Activated CD8-positive, alpha-beta memory T cell treated with anti-CD3 and anti-CD28 coated beads, Interleukin-2, amount 50 U/mL, for 4 hours (primary cell): ENCODE results near the gene RFPL2.
"Not testable (repeated sequence)": the region's sequence is repeated elsewhere in the genome, so short reads cannot be mapped to it uniquely, and the experiment has no call there.

Experiments
- DNase-seq: peaks from one replicate; pipeline ENCODE4 v3.0.0-alpha.2; 2020

The RFPL2 gene

GRCh38 chr22:32205974-32206773 is 1.3 kb upstream of the RFPL2 start:
- DNase-seq, result no peak

- no peak for DNase-seq
Observed at GRCh38 chr22:32204040-32204855, 625 bp downstream of the RFPL2 start.

GRCh38 chr22:32203181-32204039 is 1.5 kb downstream of the RFPL2 start:
- no peak for DNase-seq

DNA sequence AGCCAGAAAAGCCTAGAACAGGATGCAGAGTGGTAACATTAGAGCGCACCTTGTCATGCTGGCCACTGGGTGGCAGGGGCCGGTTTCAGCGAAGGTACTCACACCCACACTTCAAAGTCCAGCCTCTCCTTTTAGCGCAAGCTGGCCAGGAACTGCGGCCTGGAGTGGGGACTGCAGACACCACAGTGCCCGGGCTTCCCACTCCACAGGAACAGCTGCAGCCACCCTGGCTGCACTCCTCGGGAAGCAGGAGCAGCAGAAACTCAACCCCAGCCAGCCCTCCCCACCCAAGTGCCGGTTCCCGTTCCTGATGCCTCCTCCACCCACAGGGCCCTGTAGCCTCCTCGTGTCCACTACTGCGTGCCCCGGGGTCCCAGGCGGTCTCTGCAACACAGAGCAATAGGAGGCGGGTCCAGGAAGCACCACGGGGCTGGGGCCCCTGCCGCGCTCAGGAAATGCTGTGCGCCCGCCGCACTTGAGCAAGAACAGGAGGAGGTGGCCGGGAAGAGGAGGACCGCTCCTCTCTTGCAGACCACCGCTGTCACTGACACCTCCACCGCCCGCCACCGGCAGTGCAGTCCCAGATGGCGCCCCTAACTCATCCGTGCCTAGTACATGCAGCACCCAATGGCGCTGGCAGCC is 2.2 kb downstream of the RFPL2 start:
- no peak for DNase-seq

GRCh38 chr22:32202161-32202538 is 2.7 kb downstream of the RFPL2 start:
- no peak for DNase-seq

DNA sequence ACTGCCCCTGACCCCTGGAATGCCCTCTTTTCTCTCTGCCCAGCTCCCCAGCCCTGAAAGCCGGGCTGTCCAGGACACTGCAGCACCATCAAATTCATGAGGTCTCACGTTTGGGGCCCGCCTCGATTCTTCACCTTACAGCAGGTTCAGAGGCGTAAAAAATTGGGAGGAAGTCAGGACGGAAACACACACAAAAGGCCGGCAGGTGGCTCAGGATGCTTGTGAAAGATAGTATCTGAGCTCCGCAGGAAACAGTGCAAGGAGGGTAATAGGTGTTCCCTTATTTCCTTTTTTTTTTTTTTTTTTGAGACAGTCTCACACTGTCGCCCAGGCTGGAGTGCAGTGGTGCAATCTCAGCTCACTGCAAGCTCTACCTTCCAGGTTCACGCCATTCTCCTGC is 4.1 kb downstream of the RFPL2 start:
- DNase-seq, result no peak

DNA sequence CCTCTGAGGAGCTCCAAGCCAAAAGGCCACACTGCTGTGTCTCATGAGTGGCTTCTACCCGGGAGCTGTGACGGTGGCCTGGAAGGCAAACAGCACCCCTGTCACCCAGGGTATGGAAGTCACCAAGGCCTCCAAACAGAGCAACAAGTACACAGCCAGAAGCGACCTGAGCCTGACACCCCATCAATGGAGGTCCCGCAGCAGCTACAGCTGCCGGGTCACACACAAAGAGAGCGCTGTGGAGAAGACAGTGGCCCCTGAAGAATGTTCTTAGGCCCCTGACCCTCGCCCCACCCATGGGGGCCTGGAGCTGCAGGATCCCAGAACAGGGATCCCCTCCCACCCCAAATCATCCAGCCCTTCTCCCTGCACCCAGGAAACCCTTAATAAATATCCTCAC is 4.9 kb downstream of the RFPL2 start:
- DNase-seq, result no peak

DNA sequence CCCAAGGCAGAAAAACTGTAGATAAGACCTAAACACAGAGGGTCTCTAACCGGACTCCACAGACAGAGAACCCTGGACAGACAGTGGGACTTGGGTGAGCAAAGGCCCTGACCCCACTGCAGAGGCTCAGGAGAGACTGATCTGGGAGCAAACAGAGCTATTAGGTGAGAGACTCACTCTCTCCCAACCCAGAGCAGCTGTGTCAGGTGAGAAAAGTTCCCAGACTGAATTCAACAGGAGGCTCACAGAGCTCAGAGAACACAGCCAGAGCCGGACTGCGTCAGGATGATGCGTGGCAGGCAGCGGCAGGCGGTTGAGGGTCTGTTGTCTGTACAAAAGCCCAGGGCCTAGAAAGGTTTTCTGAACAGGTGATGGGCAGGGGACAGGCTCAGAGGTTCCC is 5.5 kb downstream of the RFPL2 start:
- no peak for DNase-seq

DNA sequence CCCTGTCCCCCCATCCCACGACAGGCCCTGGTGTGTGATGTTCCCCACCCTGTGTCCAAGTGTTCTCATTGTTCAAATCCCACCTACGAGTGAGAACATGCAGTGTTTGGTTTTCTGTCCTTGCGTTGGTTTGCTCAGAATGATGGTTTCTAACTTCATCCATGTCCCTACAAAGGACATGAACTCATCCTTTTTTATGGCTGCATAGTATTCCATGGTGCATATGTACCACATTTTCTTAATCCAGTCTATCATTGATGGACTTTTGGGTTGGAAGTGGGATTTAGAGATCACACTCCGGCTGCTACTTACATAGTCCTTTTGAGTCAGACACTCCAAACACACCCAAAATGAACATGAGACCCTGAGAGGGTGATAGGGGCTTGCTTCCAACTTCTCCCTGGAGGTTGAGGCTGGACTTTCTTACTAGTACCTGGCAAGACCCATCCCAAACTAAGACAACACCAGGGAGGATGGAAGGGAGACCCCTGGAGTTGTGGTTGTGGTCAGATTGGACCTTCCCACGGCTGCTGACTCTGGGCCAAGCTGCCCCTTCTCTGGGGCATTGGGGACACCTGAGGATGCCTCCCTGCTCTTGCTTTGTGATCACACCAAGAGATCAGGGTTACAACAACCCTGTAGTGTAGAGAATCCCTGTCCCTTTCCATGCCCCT is 7.2 kb downstream of the RFPL2 start:
- DNase-seq, result not testable (repeated sequence)

GRCh38 chr22:32195900-32196299 is 9.0 kb downstream of the RFPL2 start:
- not testable (repeated sequence) for DNase-seq

DNA sequence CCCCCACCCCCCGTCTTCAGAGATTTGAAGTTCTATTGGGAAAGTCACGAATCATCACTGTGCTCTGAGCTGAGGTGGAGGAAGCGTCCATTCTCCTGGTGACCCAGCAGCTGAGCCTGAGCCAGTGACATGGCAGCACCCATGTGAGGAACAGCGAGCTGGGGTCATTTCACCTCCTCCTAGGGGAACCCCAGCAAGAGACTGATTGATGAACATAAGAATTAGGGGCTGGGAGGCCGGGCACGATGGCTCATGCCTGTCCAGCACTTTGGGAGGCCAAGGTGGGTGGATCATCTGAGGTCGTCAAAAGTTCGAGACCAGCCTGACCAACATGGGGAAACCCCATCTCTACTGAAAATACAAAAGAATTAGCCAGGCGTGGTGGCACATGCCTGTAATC is 11.5 kb downstream of the RFPL2 start:
- not testable (repeated sequence) for DNase-seq

DNA sequence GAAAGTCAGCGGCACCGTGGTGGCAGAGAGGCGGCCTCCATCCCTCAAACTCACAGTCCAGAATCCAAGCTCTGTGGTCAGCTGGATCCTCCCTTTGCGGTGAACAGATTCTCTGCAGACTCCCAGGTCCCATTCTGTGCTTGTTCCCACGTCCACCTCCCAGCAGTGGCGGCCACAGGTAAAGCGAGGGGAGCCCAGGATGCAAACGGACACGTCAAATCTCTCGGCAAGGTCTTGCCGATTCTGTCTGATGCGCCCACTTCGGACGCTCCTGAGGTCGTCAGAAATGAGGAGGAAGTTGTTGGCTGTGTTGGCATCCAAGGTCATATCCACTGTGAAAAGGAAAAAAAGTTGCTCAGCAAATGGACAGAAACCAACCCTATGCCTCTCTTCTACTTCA is 13.9 kb downstream of the RFPL2 start:
- DNase-seq, result not testable (repeated sequence)

- no peak for DNase-seq
Observed at GRCh38 chr22:32185821-32186220, 19.1 kb downstream of the RFPL2 start.

GRCh38 chr22:32183625-32184024 is 21.2 kb downstream of the RFPL2 start:
- DNase-seq, result no peak

DNA sequence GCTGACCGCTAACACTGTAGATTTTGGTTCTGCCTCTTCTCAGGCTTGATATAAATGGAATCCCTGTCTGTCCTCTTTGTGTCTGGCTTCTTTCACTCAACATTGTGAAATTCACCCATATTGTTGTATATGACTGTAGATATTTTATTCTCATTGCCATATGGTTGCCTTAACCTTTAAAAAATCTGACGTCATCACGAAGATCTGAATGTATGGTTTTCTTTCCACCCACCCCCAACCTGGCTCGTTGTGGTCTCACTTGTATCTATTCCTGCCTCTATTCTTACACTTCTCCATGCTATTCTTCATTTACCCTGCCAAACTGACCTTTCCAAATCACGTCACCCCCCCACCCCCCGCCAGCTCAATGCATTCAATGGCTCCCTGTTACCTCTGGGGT is 23.8 kb downstream of the RFPL2 start:
- no peak for DNase-seq

GRCh38 chr22:32177221-32177765 is 27.6 kb downstream of the RFPL2 start:
- no peak for DNase-seq

GRCh38 chr22:32175683-32176644 is 28.9 kb downstream of the RFPL2 start:
- DNase-seq, result no peak

- DNase-seq, result no peak
Observed at GRCh38 chr22:32175115-32175514, 29.8 kb downstream of the RFPL2 start.

GRCh38 chr22:32165681-32166080 is 39.2 kb downstream of the RFPL2 start:
- DNase-seq, result no peak

- no peak for DNase-seq
Observed at GRCh38 chr22:32164075-32164860, 40.6 kb downstream of the RFPL2 start.
